Activated naive CD4-positive, alpha-beta T cell treated with anti-CD3 and anti-CD28 coated beads, Interleukin-2, amount 50 U/mL, for 16 hours (primary cell): ENCODE measurements around the gene GPR158.

ENCODE experiments used
- DNase-seq: peaks from one replicate; pipeline ENCODE4 v3.0.0-alpha.2; 2020

GPR158 gene

GRCh38 chr10:25615926-25616325, 441.1 kb downstream of the GPR158 start:
- no peak for DNase-seq

- DNase-seq = no peak
These were observed 442.2 kb downstream of the GPR158 start for GRCh38 chr10:25616903-25617592.

- DNase-seq = no peak
These were observed 452.8 kb downstream of the GPR158 start for GRCh38 chr10:25627606-25628005.

GRCh38 chr10:25629333-25629732, 454.5 kb downstream of the GPR158 start:
- DNase-seq = no peak

GRCh38 chr10:25631471-25631870, 456.7 kb downstream of the GPR158 start:
- no peak for DNase-seq

GRCh38 chr10:25632802-25633201, 458.0 kb downstream of the GPR158 start:
- DNase-seq = no peak

- no peak for DNase-seq
These were observed 458.7 kb downstream of the GPR158 start for GRCh38 chr10:25633542-25633941.

- no peak for DNase-seq
These were observed 464.8 kb downstream of the GPR158 start for GRCh38 chr10:25639646-25640045.

GRCh38 chr10:25641595-25641994, 466.8 kb downstream of the GPR158 start:
- DNase-seq = no peak

- no peak for DNase-seq
These were observed 467.9 kb downstream of the GPR158 start for GRCh38 chr10:25642721-25643120.

GRCh38 chr10:25646371-25646770, 471.6 kb downstream of the GPR158 start:
- DNase-seq = no peak

GRCh38 chr10:25651534-25651933, 476.7 kb downstream of the GPR158 start:
- no peak for DNase-seq
